Panc1 (cell line): Measurements from ENCODE around the gene AGAP1. TPM values are rescaled to one million over a fixed set of nuclear protein-coding genes. Genes with fewer than 3 reads are reported as not detected.

Source experiments
- ATAC-seq: fragments of 200-7000 bp; cut with Tn5 transposase; 2 replicates; pipeline ENCODE4 v1.9.1; 2020; ENCODE audit warnings: mild to moderate bottlenecking, moderate library complexity
- BruUV-seq: library from RNA; stranded (reverse); fragments of 400-500 nt; replicated peaks from 2 replicates; lab custom pipeline; 2021; lab: Mats Ljungman, UMichigan
- CTCF ChIA-PET: fragments of 300-600 bp; sonication (Branson Sonifier 250); formaldehyde crosslinking; loops from one replicate; lab custom pipeline; 2022; ENCODE audit warnings: antibody characterized with exemption; lab: Charles Lee
- POLR2A ChIA-PET: fragments of 300-600 bp; sonication (Branson Sonifier 250); formaldehyde crosslinking; loops from one replicate; lab custom pipeline; 2022; ENCODE audit warnings: antibody characterized with exemption; lab: Charles Lee
- DNase-seq: peaks from one replicate; pipeline ENCODE4 v3.0.0-alpha.2; 2010; ENCODE audit warnings: low read depth, low spot score
- H3K27ac ChIP-seq: 2 replicates; pipeline ENCODE4 v1.5.1; 2011; ENCODE audit warnings: mild to moderate bottlenecking, low read length, inconsistent platforms
- H3K27me3 ChIP-seq: fragments of 200-500 bp; sonication (Bioruptor generic); 2 replicates; pipeline ENCODE4 v1.6.0; 2014; ENCODE audit warnings: low read length, inconsistent platforms; ENCODE audit not compliant: control insufficient read depth, insufficient read depth
- H3K36me3 ChIP-seq: fragments of 200-500 bp; sonication (Bioruptor generic); 2 replicates; pipeline ENCODE4 v1.5.1; 2014; ENCODE audit warnings: inconsistent platforms, mild to moderate bottlenecking, low read length, moderate library complexity; ENCODE audit not compliant: control insufficient read depth, insufficient read depth
- H3K4me1 ChIP-seq: 2 replicates; pipeline ENCODE4 v1.5.1; 2011; ENCODE audit warnings: inconsistent platforms, mild to moderate bottlenecking, low read length, moderate library complexity; ENCODE audit not compliant: control insufficient read depth, insufficient read depth
- H3K4me3 ChIP-seq, 2 experiments: 2 replicates each; pipeline ENCODE4 v1.5.1; 2011 to 2012; ENCODE audit warnings: low read depth in 2 of 2, low read length in 2 of 2, mild to moderate bottlenecking in 2 of 2, inconsistent platforms in 1 of 2, moderate library complexity in 1 of 2
- H3K9me3 ChIP-seq: fragments of 200-500 bp; sonication (Bioruptor generic); 2 replicates; pipeline ENCODE4 v1.5.1; 2014; ENCODE audit warnings: low read depth, mild to moderate bottlenecking, inconsistent platforms, low read length, moderate library complexity; ENCODE audit not compliant: control insufficient read depth, insufficient read depth
- POLR2AphosphoS5 ChIP-seq: IDR thresholded peaks from 2 replicates; pipeline ENCODE4 v1.6.1; 2012; ENCODE audit warnings: mild to moderate bottlenecking, low read depth, low read length, moderate library complexity
- SIN3A ChIP-seq: IDR thresholded peaks from 2 replicates; pipeline ENCODE4 v1.6.1; 2012; ENCODE audit warnings: low read depth, mild to moderate bottlenecking, low read length, moderate library complexity, borderline replicate concordance; ENCODE audit not compliant: insufficient read depth
- TCF7L2 ChIP-seq: IDR thresholded peaks from 2 replicates; pipeline ENCODE4 v1.6.1; 2011; ENCODE audit warnings: mild to moderate bottlenecking, low read depth, low read length, inconsistent platforms
- in situ Hi-C: cut with HindIII; loops from 2 replicates; pipeline ENCODE4 v1.10.0; 2016; ENCODE audit warnings: low sequenced_read_pairs, low pct_unique_long_range_greater_than_20kb
- intact Hi-C: fragments of 100-400 bp; cut with micrococcal nuclease; formaldehyde crosslinking; loops from one replicate; pipeline ENCODE4 v1.10.0; 2022; ENCODE audit not compliant: unreplicated experiment
- total RNA-seq: library from RNA; stranded (reverse); gene quantifications from one replicate; pipeline ENCODE4 v1.2.1, GENCODE V29; 2021; ENCODE audit not compliant: unreplicated experiment
- TF ChIP-seq, protein P1 (sequence below), 2 experiments: IDR thresholded peaks; 2 replicates each; pipeline ENCODE4 v1.6.1; 2011 to 2012; ENCODE audit warnings: low read depth in 2 of 2, control low read depth in 1 of 2, low read length in 1 of 2, mild to moderate bottlenecking in 1 of 2, moderate library complexity in 1 of 2; ENCODE audit not compliant: insufficient read depth in 1 of 2
- TF ChIP-seq, protein P2 (sequence below): fragments of 450-650 bp; IDR thresholded peaks from 2 replicates; pipeline ENCODE4 v1.5.1; 2017; ENCODE audit warnings: mild to moderate bottlenecking

AGAP1 gene
- total RNA-seq, 1 experiment from 2014 or later = 38.9 TPM

DNA sequence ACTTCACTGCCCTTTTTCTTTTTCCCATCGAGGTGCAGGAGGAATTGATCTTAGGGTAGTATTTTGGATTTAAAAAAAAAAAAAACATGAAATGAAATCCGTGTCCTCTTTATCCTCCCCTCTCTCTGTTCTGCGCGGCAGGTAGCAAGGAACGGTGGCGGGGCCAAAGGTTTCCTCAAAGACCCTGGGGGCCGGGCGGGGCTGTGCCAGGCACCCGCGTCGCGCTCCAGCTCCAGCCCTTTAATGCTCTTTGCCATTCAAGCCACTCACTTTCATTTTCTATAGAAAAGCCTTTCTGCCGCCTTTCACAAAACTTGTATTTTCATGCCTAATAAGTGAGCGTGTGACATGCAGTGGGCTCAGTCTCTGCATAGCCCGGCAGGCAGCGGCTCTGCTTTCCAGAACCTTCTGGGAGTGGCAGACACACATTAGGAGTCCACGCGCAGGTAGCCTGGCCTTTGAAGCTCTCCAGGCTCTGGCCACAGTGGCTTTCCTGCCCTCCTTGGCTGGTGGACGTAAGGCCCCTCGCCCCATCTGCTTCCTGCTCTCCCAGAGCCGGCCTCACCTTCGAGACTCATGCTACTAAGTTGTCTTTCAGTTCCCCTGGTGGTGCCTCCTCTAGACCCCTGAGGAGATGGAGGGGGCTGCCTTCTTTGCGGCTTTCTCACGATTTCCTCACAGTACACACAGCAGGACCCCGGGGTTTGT is 41.7 kb downstream of the AGAP1 start:
- no peaks in the 10 kb centered on the region for H3K9me3 ChIP-seq
- in situ Hi-C loops = no loop called here
- intact Hi-C loops = no loop called here
- DNase-seq (no peak), ATAC-seq (no peak)
- no peaks in the 10 kb centered on the region for H3K27me3 ChIP-seq
- no peaks in the 10 kb centered on the region for H3K4me1 ChIP-seq
- ChIA-PET CTCF (no interaction called here), POLR2A (no interaction called here)
- no peak for TF ChIP-seq SIN3A
- no peak for TF ChIP-seq TCF7L2
- TF ChIP-seq, protein P1, sequence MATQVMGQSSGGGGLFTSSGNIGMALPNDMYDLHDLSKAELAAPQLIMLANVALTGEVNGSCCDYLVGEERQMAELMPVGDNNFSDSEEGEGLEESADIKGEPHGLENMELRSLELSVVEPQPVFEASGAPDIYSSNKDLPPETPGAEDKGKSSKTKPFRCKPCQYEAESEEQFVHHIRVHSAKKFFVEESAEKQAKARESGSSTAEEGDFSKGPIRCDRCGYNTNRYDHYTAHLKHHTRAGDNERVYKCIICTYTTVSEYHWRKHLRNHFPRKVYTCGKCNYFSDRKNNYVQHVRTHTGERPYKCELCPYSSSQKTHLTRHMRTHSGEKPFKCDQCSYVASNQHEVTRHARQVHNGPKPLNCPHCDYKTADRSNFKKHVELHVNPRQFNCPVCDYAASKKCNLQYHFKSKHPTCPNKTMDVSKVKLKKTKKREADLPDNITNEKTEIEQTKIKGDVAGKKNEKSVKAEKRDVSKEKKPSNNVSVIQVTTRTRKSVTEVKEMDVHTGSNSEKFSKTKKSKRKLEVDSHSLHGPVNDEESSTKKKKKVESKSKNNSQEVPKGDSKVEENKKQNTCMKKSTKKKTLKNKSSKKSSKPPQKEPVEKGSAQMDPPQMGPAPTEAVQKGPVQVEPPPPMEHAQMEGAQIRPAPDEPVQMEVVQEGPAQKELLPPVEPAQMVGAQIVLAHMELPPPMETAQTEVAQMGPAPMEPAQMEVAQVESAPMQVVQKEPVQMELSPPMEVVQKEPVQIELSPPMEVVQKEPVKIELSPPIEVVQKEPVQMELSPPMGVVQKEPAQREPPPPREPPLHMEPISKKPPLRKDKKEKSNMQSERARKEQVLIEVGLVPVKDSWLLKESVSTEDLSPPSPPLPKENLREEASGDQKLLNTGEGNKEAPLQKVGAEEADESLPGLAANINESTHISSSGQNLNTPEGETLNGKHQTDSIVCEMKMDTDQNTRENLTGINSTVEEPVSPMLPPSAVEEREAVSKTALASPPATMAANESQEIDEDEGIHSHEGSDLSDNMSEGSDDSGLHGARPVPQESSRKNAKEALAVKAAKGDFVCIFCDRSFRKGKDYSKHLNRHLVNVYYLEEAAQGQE (IDR thresholded peaks at IDR 0.05; ENCODE audit: insufficient read depth in 1 of 2, low read depth in 2 of 2, low read length in 1 of 2) = no peak
- TF ChIP-seq, protein P2, sequence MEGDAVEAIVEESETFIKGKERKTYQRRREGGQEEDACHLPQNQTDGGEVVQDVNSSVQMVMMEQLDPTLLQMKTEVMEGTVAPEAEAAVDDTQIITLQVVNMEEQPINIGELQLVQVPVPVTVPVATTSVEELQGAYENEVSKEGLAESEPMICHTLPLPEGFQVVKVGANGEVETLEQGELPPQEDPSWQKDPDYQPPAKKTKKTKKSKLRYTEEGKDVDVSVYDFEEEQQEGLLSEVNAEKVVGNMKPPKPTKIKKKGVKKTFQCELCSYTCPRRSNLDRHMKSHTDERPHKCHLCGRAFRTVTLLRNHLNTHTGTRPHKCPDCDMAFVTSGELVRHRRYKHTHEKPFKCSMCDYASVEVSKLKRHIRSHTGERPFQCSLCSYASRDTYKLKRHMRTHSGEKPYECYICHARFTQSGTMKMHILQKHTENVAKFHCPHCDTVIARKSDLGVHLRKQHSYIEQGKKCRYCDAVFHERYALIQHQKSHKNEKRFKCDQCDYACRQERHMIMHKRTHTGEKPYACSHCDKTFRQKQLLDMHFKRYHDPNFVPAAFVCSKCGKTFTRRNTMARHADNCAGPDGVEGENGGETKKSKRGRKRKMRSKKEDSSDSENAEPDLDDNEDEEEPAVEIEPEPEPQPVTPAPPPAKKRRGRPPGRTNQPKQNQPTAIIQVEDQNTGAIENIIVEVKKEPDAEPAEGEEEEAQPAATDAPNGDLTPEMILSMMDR = no peak
- no peak for TF ChIP-seq POLR2AphosphoS5
- H3K36me3 ChIP-seq = no peaks in the 10 kb centered on the region
- no TSS peak for BruUV-seq
- H3K27ac ChIP-seq = no peak overlapping the region
- H3K4me3 ChIP-seq = no peak overlapping the region

DNA sequence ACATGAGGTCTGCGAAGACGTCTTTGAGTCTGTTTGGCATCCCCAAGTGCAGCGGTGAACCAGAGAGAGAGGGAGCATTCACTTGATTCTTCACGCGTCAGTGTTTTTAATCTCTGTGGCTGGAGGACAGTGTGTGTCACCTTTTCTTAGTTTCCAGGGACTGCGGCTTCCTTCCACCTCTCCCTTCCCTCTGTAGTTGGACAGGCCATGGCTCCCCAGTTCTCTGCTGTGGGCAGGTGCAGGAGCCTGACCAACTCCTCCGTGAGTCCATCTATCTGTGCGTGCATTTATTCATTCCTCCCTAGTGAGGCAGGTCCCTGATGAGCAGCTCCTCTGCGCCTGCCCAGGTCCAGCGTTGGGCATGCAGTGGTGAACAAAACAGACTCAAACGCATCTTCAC is 42.9 kb downstream of the AGAP1 start:
- intact Hi-C loops (no loop called here), in situ Hi-C loops (no loop called here)
- Histone ChIP-seq H3K9me3 (no peaks in the 10 kb centered on the region), H3K27me3 (no peaks in the 10 kb centered on the region), H3K36me3 (no peaks in the 10 kb centered on the region), H3K4me1 (no peaks in the 10 kb centered on the region), H3K4me3 (no peak overlapping the region), H3K27ac (no peak overlapping the region)
- ChIA-PET CTCF (no interaction called here), POLR2A (interaction anchor here (0.6 kb wide), 1 partner anchor 179 kb away, joined by 3 read pairs; no protein-coding TSS in a partner anchor)
- no TSS peak for BruUV-seq
- TF ChIP-seq, protein P1 (IDR thresholded peaks at IDR 0.05; ENCODE audit: insufficient read depth in 1 of 2, low read depth in 2 of 2, low read length in 1 of 2) = no peak
- TF ChIP-seq, protein P2 = no peak
- TF ChIP-seq TCF7L2 = no peak
- TF ChIP-seq POLR2AphosphoS5 = no peak
- TF ChIP-seq SIN3A = no peak
- DNase-seq (no peak), ATAC-seq (no peak)
